Activated T-helper 17 cell treated with anti-CD3 and anti-CD28 coated beads, Interleukin-2, amount 50 U/mL, for 72 hours (primary cell): ENCODE results near the gene SOX12. TPM values are rescaled to one million over a fixed set of nuclear protein-coding genes. Genes with fewer than 3 reads are reported as not detected.

Experiments
- ATAC-seq: fragments of 150-1000 bp; cut with Tn5 transposase; replicated peaks from 2 replicates; pipeline ENCODE4 v1.10.0; 2021; ENCODE audit warnings: mild to moderate bottlenecking, moderate library complexity
- H3K27ac Mint-ChIP-seq: one replicate; pipeline ENCODE4 v1.8.0; 2022; ENCODE audit warnings: mixed read lengths
- H3K27me3 Mint-ChIP-seq: one replicate; pipeline ENCODE4 v1.8.0; 2022; ENCODE audit warnings: mixed read lengths
- H3K36me3 Mint-ChIP-seq: one replicate; pipeline ENCODE4 v1.8.0; 2022; ENCODE audit warnings: low read depth, mild to moderate bottlenecking, mixed read lengths
- H3K4me1 Mint-ChIP-seq: one replicate; pipeline ENCODE4 v1.8.0; 2022; ENCODE audit warnings: mixed read lengths
- H3K4me3 Mint-ChIP-seq: one replicate; pipeline ENCODE4 v1.8.0; 2022; ENCODE audit warnings: mild to moderate bottlenecking, mixed read lengths
- H3K9me3 Mint-ChIP-seq: one replicate; pipeline ENCODE4 v1.8.0; 2022; ENCODE audit warnings: mixed read lengths
- total RNA-seq, 2 donors: library from RNA; stranded (reverse); gene quantifications; one replicate each; pipeline ENCODE4 v1.2.3, GENCODE V29; 2022

The SOX12 gene
- 1 to 10 TPM; 4.0 to 6.5 TPM for total RNA-seq

DNA sequence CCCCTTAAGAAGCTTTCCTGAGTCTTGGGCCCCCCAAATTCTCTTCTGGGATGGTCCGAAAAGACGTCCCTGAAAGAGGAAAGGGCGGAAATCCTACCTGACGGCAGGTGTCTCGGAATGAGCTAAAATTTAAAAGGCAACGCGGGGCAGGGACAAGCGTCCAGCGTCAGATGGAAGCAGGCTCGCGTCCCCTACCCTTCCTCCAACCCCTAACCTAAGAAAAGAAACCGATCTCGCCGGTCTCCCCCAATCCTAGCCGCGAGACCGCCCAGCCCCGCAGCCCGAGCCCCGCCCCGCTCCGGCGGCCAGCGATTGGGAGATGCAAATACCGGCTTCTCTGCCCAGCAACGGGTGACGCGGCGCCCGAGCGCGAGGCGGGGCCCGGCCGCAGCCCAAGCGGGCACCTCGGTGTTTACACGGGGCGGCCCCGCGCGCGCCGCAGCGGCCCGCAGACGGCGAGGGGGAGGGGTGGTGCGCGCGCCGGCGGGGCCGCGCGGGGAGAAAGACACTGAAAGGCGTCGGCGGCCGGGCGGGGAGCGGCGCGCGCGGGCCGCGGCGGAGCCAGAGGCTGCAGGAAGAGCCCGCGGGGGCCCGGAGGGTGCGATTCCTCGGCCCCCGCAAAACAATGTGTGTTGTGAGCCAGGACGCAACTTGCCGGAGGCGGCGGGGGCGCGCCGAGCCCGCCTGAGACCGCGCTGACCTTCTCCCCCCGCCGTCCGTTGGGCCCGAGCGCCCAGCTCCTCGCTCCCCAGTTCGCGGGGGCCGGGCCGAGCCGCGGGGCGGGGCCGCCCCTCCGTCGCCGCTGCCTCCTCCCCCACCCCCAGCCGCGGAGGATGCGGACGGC is at the start of gene SOX12:
Gene SOX12, plus strand, starts transcription at position 508 of the 844 bp plus-strand sequence. CDS start 373 bp downstream, outside the sequence.
- no peaks in the 10 kb centered on the region for H3K9me3 Mint-ChIP-seq
- peak within 1 kb of the TSS; percentile 87 for H3K4me3 Mint-ChIP-seq
- peaks cover 5% of the 10 kb centered on the region for H3K4me1 Mint-ChIP-seq
- no peaks in the 10 kb centered on the region for H3K27me3 Mint-ChIP-seq
- H3K27ac Mint-ChIP-seq, result peak within 1 kb of the TSS; percentile 82
- no peaks in the 10 kb centered on the region for H3K36me3 Mint-ChIP-seq
- ATAC-seq, result peak; percentile 86

DNA sequence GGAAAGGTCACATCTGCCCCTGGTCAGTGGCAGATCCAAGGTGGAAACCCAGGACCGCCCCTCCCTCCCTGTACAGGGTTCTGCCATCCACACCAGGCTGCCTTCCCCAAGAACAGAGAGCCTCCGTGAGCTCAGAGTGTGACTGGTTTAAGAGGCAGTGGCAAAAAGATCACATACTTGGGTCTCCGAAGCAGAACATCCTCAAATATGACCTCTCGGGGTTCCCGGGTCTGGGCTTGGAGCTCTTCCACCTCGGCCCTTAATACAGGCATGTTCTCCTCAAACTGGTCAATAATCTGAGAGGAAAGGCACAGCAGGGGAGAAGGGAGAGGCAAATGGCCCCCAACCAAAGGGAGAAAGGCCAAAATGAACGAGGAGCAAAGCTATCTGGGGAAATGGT is 49.6 kb upstream of the SOX12 start:
- no peaks in the 10 kb centered on the region for H3K4me1 Mint-ChIP-seq
- ATAC-seq, result no peak
- H3K27ac Mint-ChIP-seq, result no peak overlapping the region

DNA sequence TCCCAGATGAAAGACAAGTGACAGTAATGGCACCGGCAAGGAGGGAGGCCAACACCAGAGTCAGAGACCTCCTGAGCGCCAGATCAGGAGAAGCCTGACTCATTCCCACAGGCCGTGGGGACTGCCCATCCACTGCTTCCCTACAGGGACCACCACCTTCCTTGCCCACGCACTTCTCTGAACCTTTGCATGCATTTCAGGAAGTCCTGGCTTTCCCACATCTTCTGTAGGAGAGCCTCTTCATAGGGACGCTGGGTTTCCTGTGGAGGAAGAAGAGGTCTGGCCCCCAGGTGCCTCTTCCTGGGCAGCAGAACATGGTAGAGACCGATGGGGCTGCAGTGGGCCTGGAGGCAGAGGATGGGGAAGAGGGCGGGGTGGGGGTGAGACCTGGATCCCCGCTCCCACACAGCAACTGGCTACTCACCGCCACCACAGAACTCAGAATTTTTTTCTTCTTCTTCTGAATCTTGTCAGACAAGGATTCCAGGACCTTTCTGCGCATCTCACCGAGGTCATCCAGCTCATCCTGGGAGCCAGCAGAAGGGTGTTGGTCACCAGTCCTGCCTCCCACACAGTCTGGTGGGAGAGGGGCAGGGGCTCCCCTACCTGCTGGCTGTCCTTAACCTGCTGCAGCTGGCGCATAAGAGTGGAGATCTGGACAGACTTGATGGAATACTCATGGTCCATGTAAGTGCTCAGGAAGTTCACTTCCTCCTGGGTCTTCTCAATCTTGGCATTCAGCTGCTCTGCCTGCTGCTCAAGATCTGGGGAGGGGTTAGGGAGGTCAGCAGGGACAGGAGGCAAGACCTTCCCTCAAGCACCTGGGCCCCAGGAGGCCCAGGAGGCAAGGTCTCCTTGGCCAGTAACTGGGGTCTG is 48.5 kb upstream of the SOX12 start:
- no peaks in the 10 kb centered on the region for H3K4me1 Mint-ChIP-seq
- H3K4me3 Mint-ChIP-seq, result no peak overlapping the region
- H3K9me3 Mint-ChIP-seq, result no peaks in the 10 kb centered on the region
- H3K27me3 Mint-ChIP-seq, result no peaks in the 10 kb centered on the region
- peaks cover 4% of the 10 kb centered on the region for H3K36me3 Mint-ChIP-seq
- ATAC-seq, result no peak
- no peak overlapping the region for H3K27ac Mint-ChIP-seq

More for the DNA sequence above, 49.6 kb upstream of the SOX12 start:
- Mint-ChIP-seq H3K9me3 (no peaks in the 10 kb centered on the region), H3K36me3 (peaks cover 4% of the 10 kb centered on the region), H3K4me3 (no peak overlapping the region), H3K27me3 (no peaks in the 10 kb centered on the region)

DNA sequence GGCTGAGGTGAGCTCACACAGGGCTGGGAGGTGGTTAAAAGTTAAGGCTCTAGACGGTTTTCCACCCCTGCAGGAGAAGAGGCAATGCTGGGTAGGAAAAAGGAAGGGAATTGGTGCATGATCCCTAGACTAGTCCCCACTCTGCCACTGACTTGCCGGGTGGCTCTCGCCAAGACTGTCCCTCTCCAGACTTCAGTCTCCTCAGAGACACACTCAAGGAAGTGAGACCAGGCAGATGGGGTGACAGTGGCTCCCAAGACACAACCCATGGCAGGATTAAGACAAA is 47.9 kb upstream of the SOX12 start:
- H3K27ac Mint-ChIP-seq, result no peak overlapping the region
- H3K27me3 Mint-ChIP-seq, result no peaks in the 10 kb centered on the region
- ATAC-seq, result no peak
- peaks cover 4% of the 10 kb centered on the region for H3K36me3 Mint-ChIP-seq
- H3K4me3 Mint-ChIP-seq, result no peak overlapping the region
- H3K9me3 Mint-ChIP-seq, result no peaks in the 10 kb centered on the region
- no peaks in the 10 kb centered on the region for H3K4me1 Mint-ChIP-seq

DNA sequence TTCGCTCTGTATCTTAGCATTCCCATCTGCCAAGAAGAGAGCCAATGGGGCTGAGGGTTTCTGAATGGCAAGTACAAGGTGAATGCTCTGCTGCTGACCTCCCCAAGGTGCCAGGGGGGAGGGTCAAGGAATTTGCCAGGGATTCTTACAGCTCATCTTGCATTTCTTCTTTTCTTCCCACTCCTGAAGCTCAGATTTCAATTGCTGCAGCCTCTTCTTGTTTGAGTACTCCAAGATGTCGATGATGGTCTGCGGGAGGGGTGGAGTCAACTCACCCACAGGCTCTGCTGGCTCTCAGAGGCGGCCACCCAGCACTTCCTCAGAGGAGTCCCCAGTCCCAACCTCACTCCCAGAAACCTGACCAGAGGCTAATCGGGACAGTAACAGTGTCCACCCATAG is 47.2 kb upstream of the SOX12 start:
- Mint-ChIP-seq H3K4me3 (no peak overlapping the region), H3K4me1 (no peaks in the 10 kb centered on the region), H3K27me3 (no peaks in the 10 kb centered on the region), H3K27ac (no peak overlapping the region), H3K36me3 (peaks cover 4% of the 10 kb centered on the region), H3K9me3 (no peaks in the 10 kb centered on the region)
- no peak for ATAC-seq

DNA sequence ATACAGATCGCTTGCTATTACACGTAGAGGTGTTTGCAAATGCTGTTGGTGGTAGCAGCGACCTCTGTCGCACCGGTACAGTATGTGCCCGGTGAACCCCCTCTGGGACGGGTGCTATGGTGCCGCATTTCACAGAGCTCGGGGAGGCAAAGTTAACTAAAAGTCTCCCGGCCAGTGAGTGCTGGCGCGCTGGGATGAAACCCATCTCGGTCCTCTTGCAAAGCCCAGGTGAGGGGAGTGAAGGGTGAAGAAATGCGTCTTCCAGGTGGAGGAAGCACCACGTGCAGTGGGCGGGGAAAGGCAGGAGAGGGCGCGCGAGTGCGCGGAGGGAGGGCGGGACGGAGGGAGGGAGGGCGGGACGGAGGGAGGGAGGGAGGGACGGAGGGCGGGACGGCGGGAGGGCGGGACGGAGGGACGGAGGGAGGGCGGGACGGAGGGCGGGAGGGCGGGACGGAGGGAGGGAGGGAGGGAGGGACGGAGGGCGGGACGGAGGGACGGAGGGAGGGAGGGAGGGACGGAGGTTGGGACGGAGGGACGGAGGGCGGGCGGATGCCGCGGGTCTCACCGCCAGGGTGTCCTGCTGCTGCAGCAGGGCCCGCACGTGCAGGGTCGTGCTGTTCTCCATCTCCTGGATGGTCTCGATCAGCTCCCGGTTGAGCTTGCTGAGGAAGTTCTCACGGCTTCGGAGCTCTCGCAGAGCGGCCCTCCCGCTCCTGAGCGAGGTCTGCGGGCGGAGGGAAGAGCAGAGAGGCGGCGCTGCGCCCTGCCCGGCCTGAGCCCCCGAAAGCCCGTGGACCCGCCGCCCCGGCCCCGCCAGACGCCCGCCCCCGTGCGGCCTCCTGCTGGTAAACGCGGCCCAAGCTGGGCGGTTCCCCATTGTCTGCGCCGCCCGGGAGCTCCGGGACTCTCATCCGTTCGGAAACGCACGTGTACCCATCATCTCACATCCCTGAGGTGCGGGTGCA is 46.5 kb upstream of the SOX12 start:
- Mint-ChIP-seq H3K4me1 (no peaks in the 10 kb centered on the region), H3K9me3 (no peaks in the 10 kb centered on the region), H3K4me3 (no peak overlapping the region), H3K36me3 (peaks cover 4% of the 10 kb centered on the region), H3K27me3 (no peaks in the 10 kb centered on the region), H3K27ac (no peak overlapping the region)
- ATAC-seq, result no peak

DNA sequence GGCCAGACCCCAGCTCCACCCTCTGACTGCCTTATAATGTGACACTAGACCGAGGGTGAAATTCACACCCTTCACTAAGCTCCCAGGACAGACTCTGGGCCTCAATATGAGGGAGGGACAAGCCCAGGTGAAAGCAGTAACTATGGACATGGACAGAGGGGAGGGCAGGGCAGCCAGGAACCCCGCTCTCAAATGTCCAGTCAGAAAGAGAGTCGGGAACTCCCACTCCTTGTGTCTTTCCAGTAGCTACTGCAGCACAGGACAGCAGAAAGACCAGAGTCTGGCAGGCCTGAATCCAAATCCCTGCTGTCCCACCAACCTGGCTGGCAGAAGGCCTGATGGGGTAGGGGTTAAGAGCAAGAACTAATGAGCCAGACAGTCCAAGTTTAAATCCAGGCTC is 41.2 kb upstream of the SOX12 start:
- H3K27me3 Mint-ChIP-seq, result no peaks in the 10 kb centered on the region
- H3K4me3 Mint-ChIP-seq, result no peak overlapping the region
- no peaks in the 10 kb centered on the region for H3K9me3 Mint-ChIP-seq
- H3K36me3 Mint-ChIP-seq, result no peaks in the 10 kb centered on the region
- H3K27ac Mint-ChIP-seq, result no peak overlapping the region
- H3K4me1 Mint-ChIP-seq, result peaks cover 4% of the 10 kb centered on the region
- ATAC-seq, result no peak

DNA sequence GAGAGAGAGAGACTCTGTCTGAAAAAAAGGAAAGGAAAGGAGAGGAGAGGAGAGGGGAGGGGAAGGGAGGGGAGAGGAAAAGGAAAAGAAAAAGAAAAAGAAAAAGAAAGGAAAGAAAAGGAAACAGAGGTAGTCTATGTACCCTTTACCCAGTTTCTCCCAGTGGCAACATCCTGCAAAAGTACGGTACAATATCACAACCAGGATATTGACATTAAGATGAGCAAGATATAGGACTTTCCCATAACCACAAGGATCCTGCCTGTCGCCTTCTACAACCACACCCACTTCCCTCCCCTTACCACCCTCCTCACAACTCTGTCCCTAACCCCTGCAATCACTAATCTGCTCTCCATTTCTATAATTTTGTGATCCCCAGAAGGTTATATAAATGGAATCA is 38.8 kb upstream of the SOX12 start:
- Mint-ChIP-seq H3K27ac (no peak overlapping the region), H3K4me1 (peaks cover 10% of the 10 kb centered on the region), H3K27me3 (no peaks in the 10 kb centered on the region), H3K36me3 (no peaks in the 10 kb centered on the region), H3K4me3 (no peak overlapping the region), H3K9me3 (no peaks in the 10 kb centered on the region)
- no peak for ATAC-seq

DNA sequence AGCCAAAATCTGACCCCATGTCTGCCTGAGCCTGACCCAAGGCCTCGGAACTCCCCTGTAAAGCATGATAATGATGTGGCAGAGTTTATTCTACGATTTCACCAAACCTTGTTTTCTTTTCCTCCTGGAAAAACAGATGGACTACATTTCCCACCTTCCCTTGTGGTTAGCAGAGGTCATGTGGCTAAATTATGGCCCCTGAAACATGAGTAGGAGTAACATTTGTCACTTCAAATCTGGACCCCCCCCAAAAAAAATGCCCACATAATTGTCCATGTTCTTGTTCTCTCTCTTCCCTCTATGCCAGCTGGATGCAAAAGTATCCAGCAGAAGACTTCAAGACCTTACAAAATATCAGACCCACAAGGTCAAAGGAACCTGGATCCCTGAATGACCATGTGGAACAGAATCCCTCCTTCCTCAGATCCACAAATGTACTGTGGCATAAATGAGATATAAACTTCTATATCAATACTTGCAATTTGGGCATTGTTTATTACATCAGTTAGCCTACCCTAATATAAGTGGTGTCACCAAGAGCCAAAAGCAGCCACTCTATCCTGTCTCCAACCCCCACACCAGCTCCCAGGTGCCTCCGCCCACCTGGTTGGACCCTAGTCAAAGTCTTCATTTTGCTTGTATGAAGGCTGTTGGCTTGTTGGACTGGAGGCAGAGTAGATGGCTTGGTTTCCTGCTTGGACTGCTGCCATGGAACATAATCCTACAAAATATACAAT is 36.2 kb upstream of the SOX12 start:
- H3K36me3 Mint-ChIP-seq, result no peaks in the 10 kb centered on the region
- ATAC-seq, result no peak
- H3K4me3 Mint-ChIP-seq, result no peak overlapping the region
- no peak overlapping the region for H3K27ac Mint-ChIP-seq
- H3K4me1 Mint-ChIP-seq, result peaks cover 10% of the 10 kb centered on the region
- H3K9me3 Mint-ChIP-seq, result no peaks in the 10 kb centered on the region
- H3K27me3 Mint-ChIP-seq, result no peaks in the 10 kb centered on the region

DNA sequence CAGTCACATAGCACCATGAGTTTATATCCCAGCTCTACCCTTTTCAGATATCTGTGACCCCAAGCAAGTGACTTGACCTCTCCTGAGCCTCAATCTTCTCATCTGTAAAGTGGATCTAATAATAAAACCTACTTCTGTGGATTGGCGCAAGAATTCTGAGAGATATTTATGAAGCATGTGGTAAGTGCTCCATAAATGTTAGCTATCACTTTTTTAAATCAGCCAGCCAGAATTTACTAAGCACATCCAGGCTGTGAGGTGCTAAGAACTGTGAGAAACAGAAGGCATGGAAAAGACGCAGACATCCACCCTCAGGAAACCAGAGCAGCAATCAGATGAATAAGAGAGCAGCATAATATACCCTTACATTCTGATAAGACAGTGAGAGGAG is 35.7 kb upstream of the SOX12 start:
- ATAC-seq, result no peak

DNA sequence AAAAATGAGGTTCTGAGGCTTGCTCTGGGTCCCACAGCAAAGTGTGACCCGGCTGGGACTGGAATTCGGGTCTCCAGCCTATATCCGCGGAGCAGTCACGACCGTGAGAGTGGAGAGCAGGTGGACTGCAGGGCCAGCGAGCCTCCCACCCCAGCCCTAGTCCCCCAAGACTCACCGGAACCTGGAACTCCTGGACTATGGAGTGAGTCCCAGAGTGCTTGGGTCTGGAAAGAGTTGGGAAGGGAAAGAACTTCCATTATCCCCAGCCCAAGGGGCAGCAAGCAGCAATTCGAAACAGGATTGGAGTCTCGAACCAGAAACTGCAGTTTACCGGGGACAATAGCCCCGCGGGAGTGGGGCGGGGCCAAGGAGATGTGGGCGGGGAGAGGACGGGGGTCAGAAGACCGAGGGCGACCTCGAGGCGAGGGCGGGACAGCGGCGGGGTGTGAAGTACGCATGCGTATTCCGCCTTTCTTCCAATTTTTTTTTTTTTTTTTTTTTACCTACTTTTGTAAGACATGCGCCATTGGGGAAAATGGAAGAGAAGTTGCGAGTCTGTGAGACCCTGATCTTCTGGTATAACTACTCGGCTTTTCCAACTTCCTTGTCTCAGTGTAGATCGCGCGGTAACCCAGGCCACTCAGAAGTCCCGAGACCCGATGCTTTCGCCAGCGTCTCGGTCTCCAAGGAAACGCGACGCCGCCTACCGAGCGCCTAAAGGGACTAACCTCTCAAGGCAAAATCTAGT is 35.1 kb upstream of the SOX12 start, which contains the start of gene C20orf96:
Gene C20orf96, minus strand, starts transcription at position 667 of the 748 bp plus-strand sequence. Its CDS starts 140 bp downstream, at position 527.
- peak; percentile 96 for ATAC-seq

More for the DNA sequence above, 35.7 kb upstream of the SOX12 start:
- Mint-ChIP-seq H3K36me3 (no peaks in the 10 kb centered on the region), H3K4me3 (no peak overlapping the region), H3K9me3 (no peaks in the 10 kb centered on the region), H3K27me3 (no peaks in the 10 kb centered on the region), H3K27ac (no peak overlapping the region), H3K4me1 (peaks cover 10% of the 10 kb centered on the region)

DNA sequence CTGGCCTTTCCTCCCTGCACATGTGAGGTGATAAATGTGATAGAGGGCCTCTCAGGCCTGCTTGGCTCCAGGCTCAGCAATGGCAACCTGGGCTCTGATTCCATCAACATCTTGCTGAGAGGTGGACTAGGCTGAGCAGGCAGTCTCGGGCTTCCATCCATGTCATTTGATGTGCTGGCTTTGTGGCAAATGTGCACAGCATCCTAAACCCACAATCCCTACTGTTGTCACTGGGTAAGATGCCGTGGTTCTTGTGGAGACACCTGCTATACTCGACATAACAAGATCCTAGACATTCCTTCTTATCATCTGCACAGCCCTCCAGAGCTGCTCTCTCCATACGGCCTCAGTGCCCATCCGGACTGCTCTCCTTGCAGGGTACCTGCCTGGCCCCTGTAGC is 30.8 kb upstream of the SOX12 start:
- no peak overlapping the region for H3K27ac Mint-ChIP-seq
- H3K9me3 Mint-ChIP-seq, result no peaks in the 10 kb centered on the region
- no peak for ATAC-seq
- no peaks in the 10 kb centered on the region for H3K27me3 Mint-ChIP-seq
- no peak overlapping the region for H3K4me3 Mint-ChIP-seq
- peaks cover 17% of the 10 kb centered on the region for H3K4me1 Mint-ChIP-seq
- peaks cover 28% of the 10 kb centered on the region for H3K36me3 Mint-ChIP-seq

More for the DNA sequence above, 35.1 kb upstream of the SOX12 start, which contains the start of gene C20orf96:
- peaks cover 10% of the 10 kb centered on the region for H3K4me1 Mint-ChIP-seq
- no peak within 1 kb of the TSS for H3K4me3 Mint-ChIP-seq
- H3K27ac Mint-ChIP-seq, result no peak within 1 kb of the TSS
- no peaks in the 10 kb centered on the region for H3K9me3 Mint-ChIP-seq
- H3K36me3 Mint-ChIP-seq, result no peaks in the 10 kb centered on the region
- H3K27me3 Mint-ChIP-seq, result no peaks in the 10 kb centered on the region

DNA sequence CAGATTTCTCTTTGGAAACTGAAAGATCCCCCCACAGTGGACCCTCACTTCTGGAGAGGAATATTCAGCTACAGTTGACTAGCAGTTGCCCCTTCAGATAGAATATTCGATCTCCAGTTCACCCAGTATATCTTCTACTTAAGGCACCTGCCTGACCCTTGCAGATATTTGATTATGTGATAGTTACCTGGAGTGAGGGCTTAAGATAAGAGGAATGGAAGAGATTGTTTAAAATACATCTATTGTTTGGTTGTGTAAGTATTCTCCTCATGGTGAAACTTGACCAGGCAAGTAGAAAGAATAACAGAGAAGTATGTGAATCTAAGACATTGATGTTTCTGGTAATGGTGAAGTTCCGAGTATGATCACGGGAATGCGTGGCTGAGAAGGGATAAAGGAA is 29.5 kb upstream of the SOX12 start:
- H3K4me1 Mint-ChIP-seq, result peaks cover 22% of the 10 kb centered on the region
- H3K4me3 Mint-ChIP-seq, result peak overlapping the region; percentile 98
- no peak for ATAC-seq
- no peaks in the 10 kb centered on the region for H3K9me3 Mint-ChIP-seq
- no peaks in the 10 kb centered on the region for H3K27me3 Mint-ChIP-seq
- peak overlapping the region; percentile 31 for H3K27ac Mint-ChIP-seq
- H3K36me3 Mint-ChIP-seq, result peaks cover 38% of the 10 kb centered on the region
